CD4-positive, alpha-beta T cell (primary cell): Measurements from ENCODE around the gene R3HCC1L. TPM values are rescaled to one million over a fixed set of nuclear protein-coding genes. Genes with fewer than 3 reads are reported as not detected.

Source experiments
- ATAC-seq: fragments of 200-7000 bp; cut with Tn5 transposase; one replicate; pipeline ENCODE4 v1.10.0; 2022; ENCODE audit warnings: mild to moderate bottlenecking; ENCODE audit not compliant: poor library complexity
- CTCF ChIA-PET: fragments of 350-600 bp; sonication (Branson Sonifier 250); formaldehyde crosslinking; loops from one replicate; lab custom pipeline; 2021; ENCODE audit warnings: antibody characterized with exemption, inconsistent platforms; lab: Charles Lee
- POLR2A ChIA-PET: fragments of 350-600 bp; sonication (Branson Sonifier 250); formaldehyde crosslinking; loops from one replicate; lab custom pipeline; 2021; ENCODE audit warnings: antibody characterized with exemption, inconsistent platforms; lab: Charles Lee
- DNase-seq, 14 experiments: peaks; one replicate each; pipeline ENCODE4 v3.0.0-alpha.2; 2013 to 2020; ENCODE audit warnings: mixed read lengths in 2 of 14
- H3K27ac ChIP-seq, 2 donors: one replicate each; pipeline versions ENCODE4 v1.5.1 to v1.7.0; 2013; ENCODE audit warnings: low read length in 2 of 2, low read depth in 1 of 2, mild to moderate bottlenecking in 1 of 2
- H3K27me3 ChIP-seq, 2 experiments: 1 replicate in 1 of 2; 2 replicates in 1 of 2; pipeline versions ENCODE4 v1.6.1 to v1.7.0; 2013; ENCODE audit warnings: low read length in 2 of 2, control low read depth in 1 of 2, mild to moderate bottlenecking in 1 of 2, moderate library complexity in 1 of 2; ENCODE audit not compliant: insufficient read depth in 2 of 2, control insufficient read depth in 1 of 2
- H3K36me3 ChIP-seq: one replicate; pipeline ENCODE4 v1.6.1; 2013; ENCODE audit warnings: low read length, control low read depth; ENCODE audit not compliant: insufficient read depth
- H3K4me1 ChIP-seq: one replicate; pipeline ENCODE4 v1.6.1; 2013; ENCODE audit warnings: low read length, control low read depth; ENCODE audit not compliant: insufficient read depth
- H3K4me3 ChIP-seq: one replicate; pipeline ENCODE4 v1.5.1; 2013; ENCODE audit warnings: mild to moderate bottlenecking, low read length, moderate library complexity
- H3K9me3 ChIP-seq, 2 experiments: 1 replicate in 1 of 2; 2 replicates in 1 of 2; pipeline versions ENCODE4 v1.6.1 to v1.7.0; 2013; ENCODE audit warnings: low read length in 2 of 2, mild to moderate bottlenecking in 2 of 2, control low read depth in 1 of 2, moderate library complexity in 1 of 2; ENCODE audit not compliant: control insufficient read depth in 1 of 2, insufficient read depth in 1 of 2
- H3K27ac Mint-ChIP-seq: one replicate; pipeline ENCODE4 v1.8.0; 2020; ENCODE audit warnings: mixed read lengths
- H3K27me3 Mint-ChIP-seq: one replicate; pipeline ENCODE4 v1.8.0; 2021; ENCODE audit warnings: mixed read lengths
- H3K36me3 Mint-ChIP-seq: one replicate; pipeline ENCODE4 v1.8.0; 2021; ENCODE audit warnings: low read depth, mixed read lengths
- H3K4me1 Mint-ChIP-seq: one replicate; pipeline ENCODE4 v1.8.0; 2021; ENCODE audit warnings: low read depth, mixed read lengths
- H3K4me3 Mint-ChIP-seq: one replicate; pipeline ENCODE4 v1.8.0; 2020; ENCODE audit warnings: mild to moderate bottlenecking, mixed read lengths
- H3K9me3 Mint-ChIP-seq: one replicate; pipeline ENCODE4 v1.8.0; 2020; ENCODE audit warnings: mixed read lengths
- intact Hi-C, 2 experiments: fragments of 100-400 bp; cut with DNase I in 1 of 2; cut with micrococcal nuclease in 1 of 2; formaldehyde crosslinking; loops; one replicate each; pipeline versions ENCODE4 v1.15.1 to v1.9.0; 2023 to 2025; cut with DNase I, micrococcal nuclease
- total RNA-seq, 174 experiments: library from RNA in 2 of 174; stranded (reverse) in 2 of 174; gene quantifications; one replicate each; pipeline ENCODE4 v1.2.3 and lab custom pipeline; 2021 to 2026
- TF ChIP-seq, protein P1 (sequence below): fragments of 200-600 bp; IDR thresholded peaks from one replicate; pipeline ENCODE4 v1.8.0; 2022; ENCODE audit warnings: antibody characterized with exemption, mild to moderate bottlenecking

R3HCC1L gene
- total RNA-seq, 2 experiments from 2014 or later = 12.7 to 13.7 TPM

DNA sequence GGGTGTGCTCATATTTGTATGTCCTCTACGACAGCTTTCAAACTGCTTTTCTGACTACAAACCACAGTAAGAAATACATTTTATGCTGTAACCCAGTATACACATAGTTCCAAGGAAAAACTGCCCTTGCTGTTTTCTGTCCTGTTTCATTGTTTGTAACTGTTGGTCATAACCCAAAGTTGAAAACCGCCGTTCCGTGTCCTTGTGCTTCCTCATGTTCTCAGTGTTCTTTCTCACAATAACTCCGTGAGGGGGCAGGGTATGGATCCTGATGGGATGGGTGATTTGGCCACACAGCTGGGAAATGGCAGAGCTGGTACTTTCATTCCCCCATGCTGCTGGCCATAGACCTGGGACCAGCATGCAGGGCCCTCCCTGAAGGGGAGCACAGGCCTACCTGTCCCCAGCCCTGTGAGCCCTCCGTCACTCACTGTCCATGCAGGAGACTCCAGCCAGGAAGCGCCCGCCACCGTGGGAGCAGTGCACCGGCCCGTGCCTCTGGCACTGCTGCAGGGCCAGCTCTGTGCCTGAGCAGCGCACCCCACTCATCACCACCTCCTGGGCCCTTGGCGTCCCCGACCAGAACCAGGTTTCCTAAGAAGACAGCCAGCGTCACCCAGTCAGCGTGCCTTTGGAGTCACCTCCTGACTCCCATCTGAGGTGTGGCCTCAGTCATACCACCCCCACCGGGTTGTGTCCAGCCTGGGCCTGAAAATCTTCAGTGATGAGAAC lies 120.9 kb downstream of the R3HCC1L start:
- Histone ChIP-seq H3K9me3 (no peaks in the 10 kb centered on the region), H3K27me3 (no peaks in the 10 kb centered on the region), H3K27ac (no peak overlapping the region), H3K36me3 (peaks cover 9% of the 10 kb centered on the region), H3K4me1 (no peaks in the 10 kb centered on the region), H3K4me3 (no peak overlapping the region)
- Mint-ChIP-seq H3K27me3 (no peaks in the 10 kb centered on the region), H3K27ac (no peak overlapping the region), H3K36me3 (peaks cover 14% of the 10 kb centered on the region), H3K4me1 (no peaks in the 10 kb centered on the region), H3K9me3 (no peaks in the 10 kb centered on the region), H3K4me3 (no peak overlapping the region)
- no peak for ATAC-seq
- ChIA-PET POLR2A (no interaction called here), CTCF (no interaction called here)
- TF ChIP-seq, protein P1, sequence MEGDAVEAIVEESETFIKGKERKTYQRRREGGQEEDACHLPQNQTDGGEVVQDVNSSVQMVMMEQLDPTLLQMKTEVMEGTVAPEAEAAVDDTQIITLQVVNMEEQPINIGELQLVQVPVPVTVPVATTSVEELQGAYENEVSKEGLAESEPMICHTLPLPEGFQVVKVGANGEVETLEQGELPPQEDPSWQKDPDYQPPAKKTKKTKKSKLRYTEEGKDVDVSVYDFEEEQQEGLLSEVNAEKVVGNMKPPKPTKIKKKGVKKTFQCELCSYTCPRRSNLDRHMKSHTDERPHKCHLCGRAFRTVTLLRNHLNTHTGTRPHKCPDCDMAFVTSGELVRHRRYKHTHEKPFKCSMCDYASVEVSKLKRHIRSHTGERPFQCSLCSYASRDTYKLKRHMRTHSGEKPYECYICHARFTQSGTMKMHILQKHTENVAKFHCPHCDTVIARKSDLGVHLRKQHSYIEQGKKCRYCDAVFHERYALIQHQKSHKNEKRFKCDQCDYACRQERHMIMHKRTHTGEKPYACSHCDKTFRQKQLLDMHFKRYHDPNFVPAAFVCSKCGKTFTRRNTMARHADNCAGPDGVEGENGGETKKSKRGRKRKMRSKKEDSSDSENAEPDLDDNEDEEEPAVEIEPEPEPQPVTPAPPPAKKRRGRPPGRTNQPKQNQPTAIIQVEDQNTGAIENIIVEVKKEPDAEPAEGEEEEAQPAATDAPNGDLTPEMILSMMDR = no peak
- intact Hi-C loops = no loop called here
- DNase-seq = no peak

DNA sequence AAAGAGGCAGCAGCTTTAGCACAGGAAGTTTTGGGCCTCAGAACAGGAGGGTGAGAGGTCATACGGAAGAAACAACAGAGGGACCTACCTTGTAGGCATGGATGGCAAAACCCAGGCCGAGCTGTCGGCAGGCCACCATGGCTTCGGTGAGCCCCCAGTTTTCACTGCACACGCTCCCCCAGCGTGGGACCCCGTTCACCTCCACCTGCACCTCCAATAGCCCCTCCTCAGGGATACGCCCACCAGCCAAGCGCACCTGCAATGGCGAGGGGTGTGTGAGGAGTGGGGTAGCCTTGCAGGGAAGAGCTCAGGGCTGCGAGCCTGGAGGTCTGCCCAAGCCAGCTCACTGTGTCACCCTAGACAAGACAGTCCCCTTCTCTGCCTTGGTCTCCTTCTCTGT lies 122.2 kb downstream of the R3HCC1L start:
- TF ChIP-seq, protein P1 = no peak
- peaks cover 4% of the 10 kb centered on the region for H3K36me3 ChIP-seq
- H3K27me3 Mint-ChIP-seq = no peaks in the 10 kb centered on the region

DNA sequence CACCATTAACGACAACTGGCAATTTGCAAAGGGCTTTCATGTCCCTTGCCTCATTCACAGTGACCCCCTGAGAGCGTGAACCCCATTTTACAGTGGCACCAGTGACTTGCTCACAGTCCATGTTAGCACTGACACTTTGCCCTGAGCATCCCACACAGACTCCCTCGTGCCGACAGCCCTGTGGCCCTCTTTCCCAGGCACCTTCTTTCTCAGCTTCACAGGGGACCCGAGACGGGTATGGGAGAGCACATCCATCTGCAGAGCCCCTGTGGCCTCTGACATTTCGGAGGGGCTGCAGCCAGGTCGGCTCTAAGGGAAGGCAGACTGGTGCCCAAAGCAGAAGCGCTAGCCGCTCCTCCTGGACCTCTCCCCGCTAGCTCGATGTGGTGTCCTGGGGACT lies 122.7 kb downstream of the R3HCC1L start:
- no peak for DNase-seq
- Histone ChIP-seq H3K9me3 (no peaks in the 10 kb centered on the region), H3K27ac (no peak overlapping the region), H3K4me1 (no peaks in the 10 kb centered on the region), H3K4me3 (no peak overlapping the region), H3K27me3 (no peaks in the 10 kb centered on the region), H3K36me3 (peaks cover 4% of the 10 kb centered on the region)
- Mint-ChIP-seq H3K4me3 (no peak overlapping the region), H3K9me3 (no peaks in the 10 kb centered on the region), H3K27ac (no peak overlapping the region), H3K4me1 (no peaks in the 10 kb centered on the region), H3K27me3 (no peaks in the 10 kb centered on the region), H3K36me3 (peaks cover 7% of the 10 kb centered on the region)
- ChIA-PET POLR2A (no interaction called here), CTCF (no interaction called here)
- no peak for ATAC-seq
- intact Hi-C loops = no loop called here
- TF ChIP-seq, protein P1 = no peak

More for the DNA sequence above, 122.2 kb downstream of the R3HCC1L start:
- Histone ChIP-seq H3K27ac (no peak overlapping the region), H3K4me1 (no peaks in the 10 kb centered on the region), H3K27me3 (no peaks in the 10 kb centered on the region), H3K4me3 (no peak overlapping the region), H3K9me3 (no peaks in the 10 kb centered on the region)
- no peak overlapping the region for H3K27ac Mint-ChIP-seq
- intact Hi-C loops = no loop called here
- H3K36me3 Mint-ChIP-seq = peaks cover 7% of the 10 kb centered on the region
- no peaks in the 10 kb centered on the region for H3K4me1 Mint-ChIP-seq
- no peak for DNase-seq
- ATAC-seq = no peak
- H3K9me3 Mint-ChIP-seq = no peaks in the 10 kb centered on the region
- no peak overlapping the region for H3K4me3 Mint-ChIP-seq
- ChIA-PET CTCF (no interaction called here), POLR2A (no interaction called here)
